MCF 10A (cell line): ENCODE measurements around the gene FTCD. TPM values are rescaled to one million over a fixed set of nuclear protein-coding genes. Genes with fewer than 3 reads are reported as not detected.

Experiments used
- BruUV-seq: library from RNA; stranded (reverse); fragments of 400-500 nt; replicated peaks from 2 replicates; lab custom pipeline; 2021; lab: Mats Ljungman, UMichigan
- CTCF ChIA-PET: fragments of 300-600 bp; sonication (Branson Sonifier 250); formaldehyde crosslinking; extraction: SDS; loops from one replicate; lab custom pipeline; 2021; ENCODE audit warnings: antibody characterized with exemption, inconsistent platforms; lab: Yijun Ruan, JAX
- POLR2A ChIA-PET: fragments of 300-600, 350-650 bp; sonication (Branson Sonifier 250); formaldehyde crosslinking; extraction: SDS; loops from one replicate; lab custom pipeline; 2020; ENCODE audit warnings: antibody characterized with exemption, inconsistent platforms; lab: Yijun Ruan, JAX
- DNase-seq: peaks from one replicate; pipeline ENCODE4 v3.0.0-alpha.2; 2018; ENCODE audit not compliant: unreplicated experiment
- H3K27ac Mint-ChIP-seq: one replicate; pipeline ENCODE4 v1.8.0; 2022; ENCODE audit warnings: mild to moderate bottlenecking, low read depth, mixed read lengths; ENCODE audit not compliant: unreplicated experiment
- H3K27me3 Mint-ChIP-seq: one replicate; pipeline ENCODE4 v1.8.0; 2022; ENCODE audit warnings: mixed read lengths; ENCODE audit not compliant: insufficient read depth, unreplicated experiment
- H3K36me3 Mint-ChIP-seq: one replicate; pipeline ENCODE4 v1.8.0; 2022; ENCODE audit warnings: mild to moderate bottlenecking, moderate library complexity, mixed read lengths; ENCODE audit not compliant: insufficient read depth, unreplicated experiment
- H3K4me1 Mint-ChIP-seq: one replicate; pipeline ENCODE4 v1.8.0; 2022; ENCODE audit warnings: mixed read lengths; ENCODE audit not compliant: insufficient read depth, unreplicated experiment
- H3K4me3 Mint-ChIP-seq: one replicate; pipeline ENCODE4 v1.8.0; 2022; ENCODE audit warnings: mild to moderate bottlenecking, moderate library complexity, mixed read lengths; ENCODE audit not compliant: unreplicated experiment
- H3K9me3 Mint-ChIP-seq: one replicate; pipeline ENCODE4 v1.8.0; 2022; ENCODE audit warnings: mixed read lengths; ENCODE audit not compliant: unreplicated experiment
- intact Hi-C: fragments of 100-400 bp; cut with micrococcal nuclease; formaldehyde crosslinking; loops from 2 replicates; pipeline ENCODE4 v1.14.1; 2022
- total RNA-seq: library from RNA; stranded (reverse); gene quantifications from 2 replicates; pipeline ENCODE4 v1.2.3, GENCODE V29; 2022
- TF ChIP-seq, protein P1 (sequence below): fragments of 200-600 bp; IDR thresholded peaks from one replicate; pipeline ENCODE4 v1.8.0; 2022; ENCODE audit warnings: antibody characterized with exemption, mild to moderate bottlenecking; ENCODE audit not compliant: unreplicated experiment

FTCD gene
- total RNA-seq, 1 experiment from 2014 or later: not detected

DNA sequence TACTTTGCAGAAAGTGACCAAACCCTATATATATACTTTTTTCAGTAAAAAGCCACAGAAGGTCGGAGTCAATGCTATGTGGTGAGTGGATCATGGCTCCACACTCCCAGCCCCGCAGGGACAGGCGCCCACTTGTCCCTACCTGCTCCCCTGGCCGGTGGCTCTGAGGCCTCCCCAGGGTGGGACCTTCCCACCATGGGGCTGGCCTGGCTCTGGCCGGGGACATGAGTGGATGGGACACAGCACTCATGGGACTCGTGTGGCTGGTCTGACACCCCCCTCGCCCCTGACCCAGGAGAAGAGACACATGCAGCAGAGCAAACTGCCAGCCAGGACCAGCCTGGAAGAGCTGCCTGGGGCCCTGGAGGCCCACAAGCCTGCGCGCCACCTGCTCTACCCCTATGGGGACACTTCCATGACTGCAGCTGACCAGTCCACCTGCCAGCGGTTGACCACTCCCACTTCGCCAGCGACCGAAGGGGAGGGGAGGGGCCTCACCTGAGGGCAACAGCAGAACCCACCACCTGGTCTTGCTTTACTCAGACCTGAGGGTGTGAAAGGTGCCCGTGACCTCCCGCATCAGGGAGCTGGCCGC, 26.7 kb upstream of the FTCD start:
- DNase-seq: no peak
- Mint-ChIP-seq H3K4me1 (no peaks in the 10 kb centered on the region), H3K27me3 (no peaks in the 10 kb centered on the region), H3K27ac (no peak overlapping the region), H3K9me3 (peaks cover 7% of the 10 kb centered on the region), H3K4me3 (no peak overlapping the region), H3K36me3 (no peaks in the 10 kb centered on the region)
- TF ChIP-seq, protein P1, sequence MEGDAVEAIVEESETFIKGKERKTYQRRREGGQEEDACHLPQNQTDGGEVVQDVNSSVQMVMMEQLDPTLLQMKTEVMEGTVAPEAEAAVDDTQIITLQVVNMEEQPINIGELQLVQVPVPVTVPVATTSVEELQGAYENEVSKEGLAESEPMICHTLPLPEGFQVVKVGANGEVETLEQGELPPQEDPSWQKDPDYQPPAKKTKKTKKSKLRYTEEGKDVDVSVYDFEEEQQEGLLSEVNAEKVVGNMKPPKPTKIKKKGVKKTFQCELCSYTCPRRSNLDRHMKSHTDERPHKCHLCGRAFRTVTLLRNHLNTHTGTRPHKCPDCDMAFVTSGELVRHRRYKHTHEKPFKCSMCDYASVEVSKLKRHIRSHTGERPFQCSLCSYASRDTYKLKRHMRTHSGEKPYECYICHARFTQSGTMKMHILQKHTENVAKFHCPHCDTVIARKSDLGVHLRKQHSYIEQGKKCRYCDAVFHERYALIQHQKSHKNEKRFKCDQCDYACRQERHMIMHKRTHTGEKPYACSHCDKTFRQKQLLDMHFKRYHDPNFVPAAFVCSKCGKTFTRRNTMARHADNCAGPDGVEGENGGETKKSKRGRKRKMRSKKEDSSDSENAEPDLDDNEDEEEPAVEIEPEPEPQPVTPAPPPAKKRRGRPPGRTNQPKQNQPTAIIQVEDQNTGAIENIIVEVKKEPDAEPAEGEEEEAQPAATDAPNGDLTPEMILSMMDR: no peak
- ChIA-PET POLR2A (no interaction called here), CTCF (interaction anchor here (1.4 kb wide), 1 partner anchor 39 kb away, joined by 3 read pairs; no protein-coding TSS in a partner anchor)
- no TSS peak for BruUV-seq
- intact Hi-C loops: no loop called here

DNA sequence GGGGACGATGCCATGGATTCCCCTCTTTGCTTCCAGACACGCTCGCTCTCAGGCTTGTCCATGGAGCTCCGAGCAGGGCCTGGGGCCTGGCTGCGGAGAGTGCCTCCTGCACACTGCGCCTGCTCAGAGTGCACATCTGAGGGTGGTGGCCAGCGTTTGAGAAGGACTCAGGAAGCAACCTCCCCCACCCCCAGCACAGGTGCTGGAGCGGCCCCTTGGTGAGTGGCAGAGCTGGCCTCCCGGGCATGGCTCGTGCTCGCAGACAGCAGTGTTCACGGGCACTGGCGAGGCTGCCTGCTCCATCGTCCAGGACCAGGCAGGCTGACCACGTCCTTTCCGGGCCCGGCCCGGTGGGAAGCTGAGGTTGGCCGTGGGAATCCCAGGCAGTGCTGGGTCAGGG, 26.1 kb upstream of the FTCD start:
- Mint-ChIP-seq H3K4me3 (no peak overlapping the region), H3K36me3 (no peaks in the 10 kb centered on the region), H3K9me3 (peaks cover 7% of the 10 kb centered on the region), H3K27me3 (no peaks in the 10 kb centered on the region), H3K4me1 (no peaks in the 10 kb centered on the region), H3K27ac (no peak overlapping the region)
- TF ChIP-seq, protein P1: no peak
- ChIA-PET CTCF (no interaction called here), POLR2A (no interaction called here)
- intact Hi-C loops: no loop called here
- BruUV-seq: no TSS peak
- no peak for DNase-seq

GRCh38 chr21:46180778-46181391, 25.5 kb upstream of the FTCD start:
- Mint-ChIP-seq H3K27ac (no peak overlapping the region), H3K36me3 (no peaks in the 10 kb centered on the region), H3K4me1 (no peaks in the 10 kb centered on the region), H3K9me3 (peaks cover 7% of the 10 kb centered on the region), H3K4me3 (no peak overlapping the region), H3K27me3 (peaks cover 3% of the 10 kb centered on the region)
- intact Hi-C loops: no loop called here
- POLR2A ChIA-PET: no interaction called here
- BruUV-seq: no TSS peak
- CTCF ChIA-PET: no interaction called here
- TF ChIP-seq, protein P1: no peak
- DNase-seq: no peak

GRCh38 chr21:46180079-46180722, 24.8 kb upstream of the FTCD start:
- Mint-ChIP-seq H3K4me3 (no peak overlapping the region), H3K9me3 (peaks cover 9% of the 10 kb centered on the region), H3K36me3 (no peaks in the 10 kb centered on the region), H3K27ac (no peak overlapping the region), H3K4me1 (no peaks in the 10 kb centered on the region), H3K27me3 (peaks cover 10% of the 10 kb centered on the region)
- POLR2A ChIA-PET: no interaction called here
- no peak for DNase-seq
- no TSS peak for BruUV-seq
- intact Hi-C loops: no loop called here
- CTCF ChIA-PET: no interaction called here
- TF ChIP-seq, protein P1: no peak
